ENCODE results near the gene CLCA1.

DNA sequence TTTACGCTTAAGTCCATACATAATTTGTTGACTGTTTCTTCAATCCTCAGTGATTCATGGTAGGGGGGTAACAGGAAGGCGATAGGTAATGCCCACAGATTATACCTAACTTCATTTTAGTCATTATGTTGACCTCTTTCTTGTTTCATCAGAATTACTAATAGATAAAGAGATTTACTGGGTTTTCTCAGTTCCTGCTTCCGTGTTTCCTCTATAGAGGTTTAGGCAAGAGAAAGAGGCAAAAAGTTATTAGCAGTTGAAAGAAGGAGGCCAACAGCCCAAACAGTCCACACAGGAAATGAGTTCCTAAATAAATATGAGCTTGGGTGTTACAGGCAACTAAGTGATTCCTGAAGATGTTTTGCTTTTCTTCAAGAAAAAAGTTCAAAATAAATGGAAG lies 17.9 kb upstream of the CLCA1 start:
- TF ChIP-seq POLR2A (IDR thresholded peaks at IDR 0.05; ENCODE audit: low read depth, low read length) (no peak), TAF1 (IDR thresholded peaks at IDR 0.05; ENCODE audit: borderline replicate concordance, low read depth, low read length) (no peak), POLR2AphosphoS5 (IDR thresholded peaks at IDR 0.05; ENCODE audit: low read depth, low read length) (no peak)

All from GM12892 (cell line).